H1 (cell line): ENCODE data around the gene SH2B2. TPM values are rescaled to one million over a fixed set of nuclear protein-coding genes. Genes with fewer than 3 reads are reported as not detected.
A peak's percentile ranks its signal among the peaks of the same experiment; 100 is the strongest.

Experiments used
- ATF3 ChIP-seq: IDR thresholded peaks from 2 replicates; pipeline ENCODE4 v1.6.1; 2011; ENCODE audit warnings: low read depth, mild to moderate bottlenecking, low read length; ENCODE audit not compliant: insufficient read depth
- BCL11A ChIP-seq, 2 experiments: IDR thresholded peaks; one replicate each; pipeline ENCODE4 v1.6.1; 2011; ENCODE audit warnings: low read depth in 2 of 2, low read length in 2 of 2, mild to moderate bottlenecking in 2 of 2
- BRCA1 ChIP-seq: IDR thresholded peaks from 2 replicates; pipeline ENCODE4 v1.6.1; 2012; ENCODE audit warnings: low read depth, low read length, improper control_type of control experiment
- CREB1 ChIP-seq: IDR thresholded peaks from 2 replicates; pipeline ENCODE4 v1.6.1; 2012; ENCODE audit warnings: inconsistent platforms
- EZH2 ChIP-seq: fragments of 200-600 bp; sonication (generic); IDR thresholded peaks from 2 replicates; pipeline ENCODE4 v1.7.1; 2012; ENCODE audit warnings: low read depth, mild to moderate bottlenecking, moderate library complexity, low read length, inconsistent platforms; ENCODE audit not compliant: severe bottlenecking
- GABPA ChIP-seq: IDR thresholded peaks from 2 replicates; pipeline ENCODE4 v1.6.1; 2011; ENCODE audit warnings: mild to moderate bottlenecking, low read length, moderate library complexity, borderline replicate concordance; ENCODE audit not compliant: insufficient read depth
- HDAC2 ChIP-seq, 2 experiments: fragments of 300-600 bp in 1 of 2; sonication (generic) in 1 of 2; IDR thresholded peaks; 2 replicates each; pipeline ENCODE4 v1.6.1; 2011 to 2012; ENCODE audit warnings: low read depth in 2 of 2, low read length in 2 of 2, mild to moderate bottlenecking in 2 of 2, moderate library complexity in 2 of 2, borderline replicate concordance in 1 of 2, inconsistent platforms in 1 of 2
- HDAC6 ChIP-seq: IDR thresholded peaks from one replicate; pipeline ENCODE4 v1.7.1; 2012; ENCODE audit warnings: low read depth, mild to moderate bottlenecking, inconsistent platforms, low read length, moderate library complexity
- JUN ChIP-seq: IDR thresholded peaks from 2 replicates; pipeline ENCODE4 v1.6.1; 2011; ENCODE audit warnings: low read depth, mild to moderate bottlenecking, improper control_type of control experiment, low read length
- KDM1A ChIP-seq: fragments of 200-600, 300-600 bp; sonication (generic); IDR thresholded peaks from 2 replicates; pipeline ENCODE4 v1.7.1; 2016; ENCODE audit warnings: mild to moderate bottlenecking, low read length, borderline replicate concordance
- KDM4A ChIP-seq: IDR thresholded peaks from one replicate; pipeline ENCODE4 v1.7.1; 2012; ENCODE audit warnings: low read depth, mild to moderate bottlenecking, moderate library complexity, low read length, inconsistent platforms; ENCODE audit not compliant: severe bottlenecking
- MAFK ChIP-seq: IDR thresholded peaks from 2 replicates; pipeline ENCODE4 v1.6.1; 2012; ENCODE audit warnings: low read depth, mild to moderate bottlenecking, improper control_type of control experiment, low read length
- POU5F1 ChIP-seq: IDR thresholded peaks from 2 replicates; pipeline ENCODE4 v1.6.1; 2011; ENCODE audit warnings: low read depth, mild to moderate bottlenecking, low read length, moderate library complexity
- RAD21 ChIP-seq, 2 experiments: IDR thresholded peaks in 1 of 2; conservative IDR thresholded peaks in 1 of 2; 2 replicates each; pipeline ENCODE4 v1.6.1; 2011; ENCODE audit warnings: low read depth in 2 of 2, low read length in 2 of 2, improper control_type of control experiment in 1 of 2, inconsistent platforms in 1 of 2, mild to moderate bottlenecking in 1 of 2, moderate library complexity in 1 of 2
- SP2 ChIP-seq: IDR thresholded peaks from 2 replicates; pipeline ENCODE4 v1.6.1; 2012; ENCODE audit warnings: mild to moderate bottlenecking, low read length, inconsistent platforms
- SUZ12 ChIP-seq: fragments of 200-600 bp; sonication (generic); IDR thresholded peaks from 2 replicates; pipeline ENCODE4 v1.6.1; 2012; ENCODE audit warnings: mild to moderate bottlenecking, inconsistent platforms, low read length, moderate library complexity, mixed read lengths
- TAF1 ChIP-seq: IDR thresholded peaks from 2 replicates; pipeline ENCODE4 v1.6.1; 2011; ENCODE audit warnings: mild to moderate bottlenecking, low read depth, low read length
- TEAD4 ChIP-seq: IDR thresholded peaks from 2 replicates; pipeline ENCODE4 v1.6.1; 2012; ENCODE audit warnings: low read depth, low read length, inconsistent platforms, mixed read lengths
- ZNF274 ChIP-seq: IDR thresholded peaks from 2 replicates; pipeline ENCODE4 v1.7.0; 2012; ENCODE audit warnings: low read length, borderline replicate concordance; ENCODE audit errors: extremely low read depth
- polyA plus RNA-seq, 7 experiments: library from polyadenylated mRNA; depleted of rRNA in 3 of 7; stranded (reverse) in 5 of 7; unstranded in 2 of 7; fragments of >200 nt in 5 of 7; fragments of 200-250 nt in 2 of 7; gene quantifications; 1 replicate in 5 of 7; 2 replicates in 1 of 7; 4 replicates in 1 of 7; pipeline versions ENCODE4 v1.2.1 to v1.2.3, GENCODE V29; 2011 to 2013; ENCODE audit warnings: missing spikeins in 2 of 7, mixed read lengths in 2 of 7
- total RNA-seq: library from RNA; stranded (reverse); fragmentation: NEBNext Ultra II Directional; extraction: Animal tissue kit (Norgen Biotek cat#: 25700); gene quantifications from 2 replicates; pipeline ENCODE4 v1.2.1, GENCODE V29; 2021
- TF ChIP-seq, protein P1 (sequence below), 3 experiments: IDR thresholded peaks; 1 replicate in 2 of 3; 2 replicates in 1 of 3; pipeline versions ENCODE4 v1.5.1 to v1.6.1; 2011; ENCODE audit warnings: low read length in 3 of 3, mild to moderate bottlenecking in 3 of 3, inconsistent platforms in 2 of 3, low read depth in 1 of 3, moderate library complexity in 1 of 3; ENCODE audit not compliant: insufficient read depth in 1 of 3; ENCODE audit errors: control extremely low read depth in 1 of 3
- TF ChIP-seq, protein P2 (sequence below): IDR thresholded peaks from 2 replicates; pipeline ENCODE4 v1.6.1; 2012; ENCODE audit warnings: inconsistent platforms

SH2B2 gene
- total and polyA plus RNA-seq, 2 of the 8 experiments (the other 6 are each of a cell fraction or from before 2014, with no cell fraction given) = 11.5 to 18.7 TPM

- TF ChIP-seq JUN = no peak
- TF ChIP-seq KDM1A = 0 out of 2 replicates have a peak, but pooled peaks have one; percentile 25
- TF ChIP-seq SP2 = no peak
- peak in 1 of 2 experiments; percentile 62; a peak in 1 of 4 replicates for TF ChIP-seq HDAC2 (IDR thresholded peaks at IDR 0.05; ENCODE audit: borderline replicate concordance in 1 of 2, low read depth in 2 of 2, low read length in 2 of 2)
- peak; percentile 76 for TF ChIP-seq CREB1
- TF ChIP-seq, protein P1, sequence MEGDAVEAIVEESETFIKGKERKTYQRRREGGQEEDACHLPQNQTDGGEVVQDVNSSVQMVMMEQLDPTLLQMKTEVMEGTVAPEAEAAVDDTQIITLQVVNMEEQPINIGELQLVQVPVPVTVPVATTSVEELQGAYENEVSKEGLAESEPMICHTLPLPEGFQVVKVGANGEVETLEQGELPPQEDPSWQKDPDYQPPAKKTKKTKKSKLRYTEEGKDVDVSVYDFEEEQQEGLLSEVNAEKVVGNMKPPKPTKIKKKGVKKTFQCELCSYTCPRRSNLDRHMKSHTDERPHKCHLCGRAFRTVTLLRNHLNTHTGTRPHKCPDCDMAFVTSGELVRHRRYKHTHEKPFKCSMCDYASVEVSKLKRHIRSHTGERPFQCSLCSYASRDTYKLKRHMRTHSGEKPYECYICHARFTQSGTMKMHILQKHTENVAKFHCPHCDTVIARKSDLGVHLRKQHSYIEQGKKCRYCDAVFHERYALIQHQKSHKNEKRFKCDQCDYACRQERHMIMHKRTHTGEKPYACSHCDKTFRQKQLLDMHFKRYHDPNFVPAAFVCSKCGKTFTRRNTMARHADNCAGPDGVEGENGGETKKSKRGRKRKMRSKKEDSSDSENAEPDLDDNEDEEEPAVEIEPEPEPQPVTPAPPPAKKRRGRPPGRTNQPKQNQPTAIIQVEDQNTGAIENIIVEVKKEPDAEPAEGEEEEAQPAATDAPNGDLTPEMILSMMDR (IDR thresholded peaks at IDR 0.05; ENCODE audit: control extremely low read depth in 1 of 3, insufficient read depth in 1 of 3, low read depth in 1 of 3, low read length in 3 of 3) = peak in 2 of 3 experiments; percentile 86 to 92; a peak in 3 of 4 replicates
- TF ChIP-seq ATF3 = no peak
- TF ChIP-seq BCL11A (IDR thresholded peaks at IDR 0.05; ENCODE audit: low read depth in 2 of 2, low read length in 2 of 2) = no peak
- peak; percentile 64 to 82 for TF ChIP-seq RAD21 (IDR thresholded peaks at IDR 0.05 in 1 of 2, conservative IDR thresholded peaks at IDR 0.05 in 1 of 2; ENCODE audit: low read depth in 2 of 2, low read length in 2 of 2)
- peak; percentile 86; the same call in 1 of the 2 replicates for TF ChIP-seq GABPA
- TF ChIP-seq BRCA1 = no peak
- TF ChIP-seq KDM4A = peak; percentile 45
- TF ChIP-seq TEAD4 = 0 out of 2 replicates have a peak, but pooled peaks have one; percentile 21
- TF ChIP-seq, protein P2, sequence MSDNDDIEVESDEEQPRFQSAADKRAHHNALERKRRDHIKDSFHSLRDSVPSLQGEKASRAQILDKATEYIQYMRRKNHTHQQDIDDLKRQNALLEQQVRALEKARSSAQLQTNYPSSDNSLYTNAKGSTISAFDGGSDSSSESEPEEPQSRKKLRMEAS = peak; percentile 94
- no peak for TF ChIP-seq POU5F1
- no peak for TF ChIP-seq TAF1
- no peak for TF ChIP-seq EZH2
- no peak for TF ChIP-seq HDAC6
- TF ChIP-seq ZNF274 = no peak
- no peak for TF ChIP-seq MAFK
- no peak for TF ChIP-seq SUZ12
These were observed 14.1 kb downstream of the SH2B2 start (continued) for GRCh38 chr7:102300643-102301221.
